ENCODE results near the gene CHMP2A. TPM values are rescaled to one million over a fixed set of nuclear protein-coding genes. Genes with fewer than 3 reads are reported as not detected.

CHMP2A gene
- total and polyA plus RNA-seq, 2 of the 8 experiments (the other 6 are each of a cell fraction or from before 2014, with no cell fraction given) = 70.0 to 132 TPM

DNA sequence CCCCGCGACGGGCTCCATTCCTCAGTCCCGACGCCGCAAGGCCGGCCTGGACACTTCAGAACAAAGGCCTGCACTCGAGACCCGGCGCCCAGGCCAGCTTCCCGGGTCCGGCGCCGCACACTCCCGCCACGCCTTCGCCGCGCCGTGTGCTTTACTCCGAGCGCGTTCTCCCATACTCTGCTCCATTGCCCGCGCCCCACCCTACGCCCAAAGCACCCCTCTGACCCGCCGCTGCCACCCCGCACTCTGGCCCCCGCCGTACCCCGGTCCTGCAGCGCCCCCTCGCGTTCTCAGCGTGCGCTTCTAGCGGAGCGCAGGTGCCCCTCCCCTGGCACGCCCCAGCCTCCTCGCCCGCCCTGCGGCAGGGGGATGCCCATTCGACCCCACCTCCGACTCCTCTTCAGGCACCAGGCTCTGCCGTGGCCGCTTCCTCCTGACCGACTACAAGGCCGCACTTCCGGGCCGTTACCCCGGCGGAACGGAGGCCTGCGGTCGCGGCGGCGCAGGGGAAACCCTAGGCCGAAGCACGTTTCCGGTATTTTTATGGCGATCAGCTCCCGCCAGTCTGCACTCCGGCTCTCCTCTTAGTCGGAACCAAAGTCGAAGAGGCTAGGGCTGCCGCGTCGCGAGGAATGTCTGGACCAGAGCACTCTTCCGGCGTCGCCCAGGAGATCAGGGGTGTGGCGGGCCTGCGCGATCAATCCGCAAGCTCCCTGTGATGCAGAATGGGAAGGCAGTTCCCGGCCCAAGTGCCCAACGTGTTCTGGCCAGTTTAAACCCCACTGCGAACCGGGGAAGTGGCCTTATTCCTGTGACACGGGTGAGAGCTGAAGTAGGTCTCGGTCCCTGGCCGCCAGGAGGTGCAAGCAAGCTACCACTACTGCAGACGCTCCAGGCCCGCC, 35.3 kb downstream of the CHMP2A start, which contains the start of gene ZBTB45:
ZBTB45 (minus strand) TSS at position 456 of the 902 bp plus-strand sequence. CDS start 2,137 bp downstream, outside the sequence.
- Histone ChIP-seq H4K8ac (ENCODE audit: extremely low read depth, insufficient read depth, low read length) (peak within 1 kb of the TSS; percentile 96), H3K79me2 (ENCODE audit: control insufficient read depth in 1 of 2, insufficient read depth in 2 of 2, low read length in 2 of 2) (peaks cover 0 to 15% of the 10 kb centered on the region in 2 experiments; a peak in 1 of 4 replicates), H3K4me3 (ENCODE audit: extremely low read depth in 1 of 4, insufficient read depth in 2 of 4, low read depth in 3 of 4, low read length in 4 of 4) (peak within 1 kb of the TSS; percentile 54 to 87 (median 70)), H3K27me3 (replicated peaks in 1 of 4; ENCODE audit: control insufficient read depth in 3 of 4, extremely low read depth in 1 of 4, insufficient read depth in 3 of 4, low read length in 3 of 4) (no peaks in the 10 kb centered on the region; a peak in 1 of 7 replicates), H3K4ac (replicated peaks; ENCODE audit: insufficient read length, low read depth, low read length) (peak within 1 kb of the TSS; percentile 10), H2BK20ac (ENCODE audit: low read length) (no peak within 1 kb of the TSS), H3K56ac (replicated peaks; ENCODE audit: insufficient read length, low read depth, low read length) (peak within 1 kb of the TSS; percentile 54), H3K9me3 (ENCODE audit: insufficient read depth in 2 of 2, low read depth in 1 of 2, low read length in 1 of 2) (no peaks in the 10 kb centered on the region), H3K9ac (replicated peaks in 1 of 4; ENCODE audit: extremely low read depth in 1 of 4, low read depth in 3 of 4, low read length in 3 of 4) (peak within 1 kb of the TSS; percentile 79 to 90 (median 87)), H3K4me1 (replicated peaks in 1 of 4; ENCODE audit: control insufficient read depth in 3 of 4, insufficient read depth in 4 of 4, low read length in 3 of 4) (peaks cover 0 to 29% (median 16%) of the 10 kb centered on the region in 4 experiments; a peak in 6 of 7 replicates), H3K23ac (ENCODE audit: insufficient read length) (no peak within 1 kb of the TSS), H4K5ac (ENCODE audit: insufficient read length, low read depth, low read length) (peak within 1 kb of the TSS; percentile 67), H3K23me2 (ENCODE audit: low read depth, low read length) (peaks cover 8% of the 10 kb centered on the region), H2BK120ac (replicated peaks; ENCODE audit: low read depth, low read length) (no peak within 1 kb of the TSS), H3K4me2 (ENCODE audit: insufficient read depth in 1 of 2, low read depth in 2 of 2, low read length in 2 of 2) (peak within 1 kb of the TSS; percentile 67 to 85), H2BK5ac (ENCODE audit: low read depth, low read length) (peak within 1 kb of the TSS; percentile 89), H3K36me3 (ENCODE audit: control insufficient read depth in 2 of 4, insufficient read depth in 4 of 4, low read length in 3 of 4) (peaks cover 0 to 9% (median 2%) of the 10 kb centered on the region in 4 experiments; a peak in 2 of 8 replicates), H3K14ac (ENCODE audit: insufficient read length) (no peak within 1 kb of the TSS), H3K27ac (ENCODE audit: low read depth, low read length) (peak within 1 kb of the TSS; percentile 91), H2AK5ac (ENCODE audit: low read depth, low read length) (0 out of 2 replicates have a peak within 1 kb of the TSS, but pooled peaks have one; percentile 86), H2BK15ac (ENCODE audit: low read length) (0 out of 2 replicates have a peak within 1 kb of the TSS, but pooled peaks have one; percentile 88), H3K79me1 (ENCODE audit: low read depth, low read length) (peaks cover 3% of the 10 kb centered on the region), H4K91ac (replicated peaks; ENCODE audit: insufficient read length, low read length) (peak within 1 kb of the TSS; percentile 80), H3K18ac (ENCODE audit: extremely low read depth, low read length) (peak within 1 kb of the TSS; percentile 93), H4K20me1 (replicated peaks in 1 of 2; ENCODE audit: control insufficient read depth in 1 of 2, insufficient read depth in 2 of 2, low read length in 2 of 2) (peaks cover 2 to 9% of the 10 kb centered on the region in 2 experiments), H2BK12ac (ENCODE audit: low read depth, low read length) (peak within 1 kb of the TSS; percentile 68; the same call in 1 of the 2 replicates), H2AFZ (ENCODE audit: low read length) (peak within 1 kb of the TSS; percentile 18; the same call in 1 of the 2 replicates)
- ChIA-PET CTCF (ENCODE audit: partially characterized antibody) (interaction anchor here (0.6 to 5.2 kb wide), 45 partner anchors 9 to 1425 kb away, joined by 3 to 35 read pairs (median 4); partner anchors contain the start of genes CHMP2A, TRIM28, UBE2M and ZNF324B), POLR2A (ENCODE audit: partially characterized antibody) (interaction anchor here (0.6 to 21.3 kb wide), 33 partner anchors 9 to 193 kb away, joined by 3 to 650 read pairs (median 4); partner anchors contain the start of genes CHMP2A, RPS5, TRIM28 and UBE2M)
- FAIRE-seq (no peak), DNase-seq (ENCODE audit: low read depth in 1 of 2, low spot score in 2 of 2) (peak; percentile 91 to 96)
- WGBS, 2 experiments (ENCODE audit: extremely low coverage in 1 of 2, insufficient coverage in 1 of 2, insufficient read length in 1 of 2, insufficient replicate concordance in 2 of 2, low coverage in 1 of 2, low lambda C conversion rate in 2 of 2, missing lambda C conversion rate in 1 of 2) = 1% methylated on average over 65 of the region's 87 CpGs; no CpG with 5 or more reads in 1 of the 2 experiments
- TF ChIP-seq EP300 (IDR thresholded peaks at IDR 0.05; ENCODE audit: borderline replicate concordance in 1 of 2, low read depth in 2 of 2, low read length in 2 of 2) (no peak), POLR2A (IDR thresholded peaks at IDR 0.05; ENCODE audit: control extremely low read depth in 1 of 2, low read depth in 2 of 2, low read length in 2 of 2) (peak; percentile 8 to 37; a peak in 2 of 3 replicates), ASH2L (IDR thresholded peaks at IDR 0.05; ENCODE audit: low read length) (peak; percentile 97), CHD1 (IDR thresholded peaks at IDR 0.05; ENCODE audit: low read depth, low read length) (no peak), SIX5 (IDR thresholded peaks at IDR 0.05; ENCODE audit: low read depth, low read length) (peak; percentile 54; the same call in 1 of the 2 replicates), BCL11A (IDR thresholded peaks at IDR 0.05; ENCODE audit: low read depth in 2 of 2, low read length in 2 of 2) (no peak), RNF2 (IDR thresholded peaks at IDR 0.05; ENCODE audit: borderline replicate concordance, low read depth, low read length, missing control alignments, poor library complexity, severe bottlenecking) (no peak), SIN3A (conservative IDR thresholded peaks at IDR 0.05 in 1 of 2, IDR thresholded peaks at IDR 0.05 in 1 of 2; ENCODE audit: low read depth in 1 of 2, low read length in 2 of 2) (peak; percentile 76 to 98), GTF2F1 (IDR thresholded peaks at IDR 0.05; ENCODE audit: borderline replicate concordance, low read depth, low read length) (peak; percentile 24; the same call in 1 of the 2 replicates)

Data from H1 (cell line).